ENCODE data around the gene LIN9.
A peak's percentile ranks its signal among the peaks of the same experiment; 100 is the strongest.
"Not testable (repeated sequence)": the region's sequence is repeated elsewhere in the genome, so short reads cannot be mapped to it uniquely, and the experiment has no call there.

Gene LIN9

DNA sequence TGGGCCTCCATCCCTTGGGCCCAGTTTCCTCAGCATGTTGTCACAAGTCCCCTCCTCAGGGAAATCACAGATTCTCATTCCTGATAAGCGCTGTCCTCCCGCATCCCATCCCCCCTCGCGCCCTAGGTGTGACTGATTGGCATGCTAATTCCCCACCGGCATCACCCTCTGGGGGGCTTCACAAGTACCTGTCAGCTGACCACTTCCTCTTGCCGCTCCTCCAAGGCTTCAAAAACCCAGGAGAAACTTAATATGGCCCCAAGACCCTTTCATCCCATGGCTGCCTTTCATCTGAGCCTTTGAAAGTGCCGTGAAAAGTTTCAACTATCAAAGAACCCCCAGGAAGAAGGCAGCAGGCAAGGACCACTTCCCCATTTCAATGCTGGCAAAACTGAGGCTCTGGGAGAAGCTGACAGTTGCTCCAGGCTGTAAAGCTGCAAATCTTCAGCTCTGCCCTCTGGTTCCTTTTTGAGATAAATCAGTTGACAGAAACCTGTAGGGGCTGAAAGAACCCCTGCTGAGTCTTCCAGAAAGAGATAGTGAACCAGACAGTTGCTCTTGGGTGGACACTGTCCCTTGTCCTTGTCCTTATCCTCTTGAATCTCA lies 98.3 kb downstream of the LIN9 start:
- no peak for DNase-seq

DNA sequence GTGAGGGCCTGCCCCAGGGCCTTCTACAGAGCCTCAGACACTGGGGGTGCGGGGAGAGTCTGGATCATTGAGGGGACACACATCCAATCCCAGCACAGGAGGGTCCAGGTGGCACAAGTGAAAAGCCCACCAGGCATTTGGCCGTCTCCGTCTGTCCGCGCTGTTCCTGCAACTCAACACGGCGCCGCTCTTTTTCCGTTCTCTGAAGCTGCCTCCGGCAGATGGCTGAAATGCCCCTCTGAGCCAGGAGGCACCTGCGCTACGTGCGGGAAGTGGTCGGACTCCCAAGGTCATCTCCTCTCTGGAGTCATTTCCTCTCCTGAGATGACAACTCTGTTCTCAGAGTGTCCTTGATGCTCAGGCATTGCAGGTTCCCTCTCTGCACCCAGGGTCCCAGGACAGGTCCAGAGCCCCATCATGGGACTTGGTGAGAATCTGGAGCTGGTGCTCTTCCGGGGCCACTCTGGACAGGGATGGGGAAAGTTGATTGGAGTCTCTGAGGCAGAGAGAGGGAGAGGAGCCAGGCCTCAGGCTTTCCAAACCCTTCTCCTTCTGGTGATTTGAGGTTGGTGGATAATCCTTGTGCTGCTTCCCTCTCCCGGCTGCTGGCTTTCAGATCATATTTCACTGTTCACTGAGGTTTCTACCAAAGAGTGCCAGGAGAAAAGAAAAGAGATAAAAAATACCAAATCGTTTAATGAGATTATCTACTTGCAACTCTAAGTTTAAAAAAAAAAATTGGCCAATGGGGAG lies 99.5 kb downstream of the LIN9 start:
- no peak for DNase-seq

DNA sequence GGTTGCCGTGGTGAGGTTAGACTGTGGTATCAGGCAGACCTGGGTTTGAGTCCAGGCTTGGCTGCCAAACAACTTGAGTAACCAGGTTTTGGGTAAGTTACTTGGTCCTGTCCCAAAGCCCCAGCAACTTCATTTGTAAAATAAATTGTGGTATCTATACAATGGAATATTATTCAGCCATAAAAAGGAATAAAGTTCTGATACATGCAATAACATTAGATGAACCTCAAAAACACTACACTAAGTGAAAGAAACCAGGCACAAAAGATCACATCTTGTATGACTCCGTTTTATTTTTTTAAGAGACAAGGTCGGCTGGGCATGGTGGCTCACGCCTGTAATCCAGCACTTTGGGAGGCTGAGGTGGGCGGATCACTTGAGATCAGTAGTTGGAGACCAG lies 101.9 kb downstream of the LIN9 start:
- DNase-seq: no peak

DNA sequence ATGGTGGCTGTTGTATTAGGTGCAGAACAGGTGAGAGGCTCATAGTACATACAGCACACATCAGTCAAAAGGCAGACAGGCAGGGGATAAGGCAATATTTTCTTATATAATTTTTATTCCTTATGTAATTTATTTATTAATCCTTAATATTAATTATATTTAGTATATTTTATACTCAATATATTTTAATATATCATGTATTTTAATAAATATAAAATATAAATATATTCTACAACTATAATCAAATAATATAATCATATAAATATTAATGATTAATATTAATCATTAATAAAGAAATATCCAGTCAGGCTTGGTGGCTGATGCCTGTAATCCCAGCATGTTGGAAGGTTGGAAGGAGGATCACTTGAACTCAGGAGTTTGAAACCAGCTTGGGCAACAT lies 104.8 kb downstream of the LIN9 start:
- DNase-seq: no peak

DNA sequence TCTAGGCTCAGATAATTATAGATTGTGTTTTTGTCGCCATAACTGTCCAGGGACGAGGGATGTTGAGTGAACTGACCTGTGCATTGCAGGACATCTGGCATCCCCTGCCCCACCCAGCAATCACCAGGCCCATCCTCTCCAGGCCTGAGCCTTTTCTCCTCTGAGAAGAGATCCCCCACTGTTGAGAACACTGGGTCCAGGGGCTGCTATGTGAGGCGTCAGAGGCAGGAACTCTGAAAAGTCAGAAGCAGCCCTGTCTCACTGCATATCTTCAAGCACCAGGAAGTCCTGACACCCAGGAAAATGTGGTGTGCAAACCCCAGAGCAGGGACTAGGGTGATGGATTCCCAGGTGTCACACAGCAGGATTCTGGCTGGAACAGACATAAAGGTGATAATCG lies 105.3 kb downstream of the LIN9 start:
- DNase-seq: no peak

DNA sequence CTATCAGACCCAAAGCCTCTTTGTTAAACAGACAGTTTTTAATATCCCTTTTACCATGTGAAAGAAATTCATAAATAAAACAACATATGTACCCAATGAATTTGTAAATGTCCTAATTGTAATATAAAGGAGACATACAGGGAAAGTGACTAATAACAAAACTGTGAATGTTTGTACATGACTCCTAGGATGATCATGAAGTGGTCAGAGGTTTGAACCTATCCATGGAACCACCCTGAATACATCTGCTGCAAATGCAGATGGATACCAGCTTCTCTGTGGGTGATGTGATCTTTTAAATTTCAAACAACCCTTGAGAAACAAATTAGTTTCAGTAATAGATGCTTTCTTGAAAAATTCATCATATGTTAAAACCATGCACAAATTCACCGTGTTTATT lies 105.7 kb downstream of the LIN9 start:
- no peak for DNase-seq

DNA sequence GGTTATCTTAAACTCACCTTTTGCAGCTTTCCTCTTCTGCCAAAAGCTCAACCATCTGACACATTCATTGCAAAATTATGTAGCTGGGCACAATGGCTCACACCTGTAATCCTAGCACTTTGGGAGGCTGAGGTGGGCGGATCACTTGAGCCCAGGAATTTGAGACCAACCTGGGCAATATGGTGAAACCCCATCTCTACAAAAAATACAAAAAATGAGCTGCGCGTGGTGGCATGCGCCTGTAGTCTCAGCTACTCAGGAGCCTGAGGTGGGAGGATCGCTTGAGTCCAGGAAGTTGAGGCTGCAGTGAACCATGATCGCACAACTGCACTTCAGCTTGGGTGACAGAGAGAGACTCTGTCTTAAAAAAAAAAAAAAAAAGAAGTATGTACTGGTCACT lies 106.3 kb downstream of the LIN9 start:
- DNase-seq: not testable (repeated sequence)

DNA sequence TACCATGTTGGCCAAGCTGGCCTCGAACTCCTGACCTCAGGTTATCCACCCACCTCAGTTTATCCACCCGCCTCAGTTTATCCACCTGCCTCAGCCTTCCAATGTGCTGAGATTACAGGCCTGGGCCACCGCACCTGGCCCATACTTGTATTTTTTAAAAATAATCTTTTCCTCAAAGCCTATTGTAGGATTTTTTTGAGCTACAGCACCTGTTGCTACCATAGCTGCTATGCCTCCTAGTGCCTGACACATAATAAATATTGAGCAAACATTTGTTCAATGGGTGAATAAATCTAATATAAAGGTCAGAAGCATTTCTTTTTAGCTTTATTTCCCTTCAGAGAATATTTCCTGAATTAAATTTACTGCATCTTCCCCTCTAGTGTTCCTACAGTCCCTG lies 106.7 kb downstream of the LIN9 start:
- DNase-seq: no peak

DNA sequence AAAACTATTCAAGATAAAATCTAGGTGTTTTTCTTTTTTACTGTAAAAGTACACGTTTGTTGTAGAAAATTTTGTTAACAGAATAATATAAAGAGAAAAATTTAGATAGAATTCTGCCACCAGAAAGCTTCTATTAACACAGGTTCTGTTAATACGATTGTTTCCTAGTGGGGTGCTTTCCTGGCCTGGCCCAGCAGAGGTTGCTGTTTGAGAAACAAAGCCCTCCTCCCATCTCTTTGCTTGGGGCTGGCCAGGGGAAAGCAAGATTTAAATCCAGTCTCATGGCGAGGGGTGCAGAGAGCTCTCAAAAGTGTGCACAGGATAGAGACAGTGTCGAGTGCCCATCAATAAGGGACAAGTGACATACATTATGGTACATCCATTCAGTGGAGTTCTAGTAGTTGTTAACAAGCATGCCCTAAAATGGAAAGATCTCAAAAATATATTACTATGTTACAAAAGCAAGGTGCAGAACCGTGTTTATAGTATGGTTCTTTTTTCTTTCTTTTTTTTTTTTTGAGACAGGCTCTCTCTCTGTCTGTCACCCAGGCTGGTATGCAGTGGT lies 107.9 kb downstream of the LIN9 start:
- DNase-seq: peak in 1 of 2 donors; percentile 33

DNA sequence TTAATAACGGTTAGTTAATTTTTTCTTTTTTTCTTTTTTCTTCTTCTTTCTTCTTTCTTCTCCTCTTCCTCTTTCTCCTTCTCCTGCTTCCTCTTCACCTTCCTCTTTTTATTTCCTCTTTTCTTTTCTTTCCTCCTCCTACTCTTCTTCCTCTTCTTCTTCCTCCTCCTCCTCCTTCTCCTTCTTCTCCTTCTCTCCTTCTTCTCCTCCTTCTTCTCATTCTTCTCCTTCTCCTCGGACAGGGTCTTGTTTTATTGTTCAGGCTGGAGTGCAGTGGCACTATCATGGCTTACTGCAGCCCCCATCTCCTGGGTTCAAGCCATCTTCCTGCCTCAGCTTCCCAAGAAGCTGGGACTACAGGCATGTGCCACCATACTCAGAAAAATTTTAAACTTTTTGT lies 109.0 kb downstream of the LIN9 start:
- no peak for DNase-seq

DNA sequence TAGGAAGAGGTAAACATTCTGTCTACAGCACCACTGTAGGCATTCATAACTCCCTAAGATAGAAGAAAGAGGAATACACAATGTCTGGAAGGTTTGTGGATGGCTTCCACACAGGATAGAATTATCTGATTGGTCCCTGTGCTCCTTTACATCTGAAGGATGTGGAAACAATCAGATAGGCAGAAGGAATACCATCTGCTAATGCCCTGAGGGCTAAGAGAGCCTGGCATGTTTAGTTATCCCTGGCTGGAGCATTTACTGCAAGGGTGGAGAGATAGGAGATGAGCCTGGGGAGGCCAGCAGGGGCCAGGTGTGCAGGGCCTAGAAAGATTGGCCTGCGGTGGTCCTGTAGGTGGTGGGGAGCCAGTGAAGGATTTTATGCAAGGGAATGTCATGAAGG lies 113.8 kb downstream of the LIN9 start:
- no peak for DNase-seq

DNA sequence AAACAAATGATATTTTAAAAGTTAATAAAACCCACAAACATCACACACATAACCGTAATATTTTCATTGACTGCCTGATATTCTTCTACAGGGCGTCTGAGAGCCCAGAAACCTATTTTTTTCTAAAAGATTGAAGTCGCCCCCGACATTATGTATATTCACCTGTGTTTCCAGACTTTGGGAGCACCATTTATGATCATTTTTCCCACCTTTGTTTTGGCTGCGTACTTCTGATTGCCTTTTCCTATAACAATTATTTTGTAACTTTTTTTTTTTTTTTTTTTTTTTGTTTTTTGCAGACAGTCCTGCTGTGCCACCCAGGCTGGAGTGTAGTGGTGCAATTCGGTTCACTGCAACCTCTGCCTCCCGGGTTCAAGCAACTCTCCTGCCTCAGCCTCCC lies 121.6 kb downstream of the LIN9 start:
- DNase-seq: no peak

DNA sequence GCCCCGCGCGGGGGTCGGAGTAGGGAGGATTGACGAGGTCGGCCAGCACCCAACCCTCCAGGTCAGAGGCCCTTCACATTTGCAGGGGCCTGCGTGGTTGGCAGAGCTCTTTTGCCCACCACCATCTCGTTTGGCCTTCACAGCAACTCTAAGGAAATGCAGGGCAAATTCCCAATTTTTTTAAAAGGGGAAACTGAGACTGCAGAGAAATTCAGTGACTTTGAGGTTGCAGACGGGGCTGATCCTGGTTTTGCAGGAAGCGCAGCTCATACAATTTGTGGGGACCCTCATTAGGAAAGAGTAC lies 122.0 kb downstream of the LIN9 start:
- DNase-seq: no peak

DNA sequence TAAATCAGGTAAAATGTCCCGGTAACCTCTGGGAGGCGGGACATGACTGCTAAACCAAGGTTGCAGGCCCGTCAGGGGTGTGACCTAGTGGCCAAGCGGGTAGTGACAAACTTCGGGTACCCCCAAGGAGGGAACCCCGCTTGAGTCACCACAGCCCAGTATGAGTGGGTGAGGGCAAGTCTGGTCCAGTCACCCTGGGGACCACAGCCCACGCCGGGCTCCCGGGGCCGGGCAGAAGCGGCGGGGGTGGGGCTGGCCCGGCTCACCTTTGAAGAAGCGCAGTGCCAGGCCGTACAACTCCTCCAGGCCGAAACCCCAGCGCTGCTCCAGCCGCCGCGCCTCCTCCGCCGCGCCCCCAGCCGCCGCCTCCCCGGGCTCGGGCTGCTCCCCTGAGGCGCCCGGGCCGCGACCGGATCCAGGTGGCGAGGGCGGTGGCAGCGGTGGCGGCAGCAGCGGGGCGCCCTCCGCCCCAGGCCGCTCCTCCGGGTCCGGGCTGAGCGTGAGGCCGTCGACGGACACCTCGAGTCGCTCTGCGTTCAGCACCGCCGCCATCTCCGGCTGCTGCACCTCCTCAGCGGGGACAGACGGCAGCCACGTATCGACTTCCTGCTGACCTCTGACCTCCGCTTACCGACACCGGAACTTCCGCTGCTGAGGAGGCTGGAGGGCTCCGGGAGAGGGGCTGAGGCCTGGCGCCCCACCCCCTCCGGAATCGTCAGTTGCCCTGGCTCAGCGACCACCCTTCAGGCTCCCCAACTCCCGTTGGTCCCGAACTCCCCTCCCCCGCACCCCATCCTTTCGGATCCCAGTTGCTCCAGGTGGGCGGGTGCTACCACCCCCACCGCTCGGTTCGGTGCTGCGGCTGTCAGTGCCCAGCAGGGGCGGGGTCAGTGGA lies 122.6 kb downstream of the LIN9 start, which contains the start of gene ACBD3:
ACBD3 (minus strand) TSS at position 618 of the 895 bp plus-strand sequence; CDS start at position 552, 66 bp downstream.
- peak; percentile 69 to 83 for DNase-seq

DNA sequence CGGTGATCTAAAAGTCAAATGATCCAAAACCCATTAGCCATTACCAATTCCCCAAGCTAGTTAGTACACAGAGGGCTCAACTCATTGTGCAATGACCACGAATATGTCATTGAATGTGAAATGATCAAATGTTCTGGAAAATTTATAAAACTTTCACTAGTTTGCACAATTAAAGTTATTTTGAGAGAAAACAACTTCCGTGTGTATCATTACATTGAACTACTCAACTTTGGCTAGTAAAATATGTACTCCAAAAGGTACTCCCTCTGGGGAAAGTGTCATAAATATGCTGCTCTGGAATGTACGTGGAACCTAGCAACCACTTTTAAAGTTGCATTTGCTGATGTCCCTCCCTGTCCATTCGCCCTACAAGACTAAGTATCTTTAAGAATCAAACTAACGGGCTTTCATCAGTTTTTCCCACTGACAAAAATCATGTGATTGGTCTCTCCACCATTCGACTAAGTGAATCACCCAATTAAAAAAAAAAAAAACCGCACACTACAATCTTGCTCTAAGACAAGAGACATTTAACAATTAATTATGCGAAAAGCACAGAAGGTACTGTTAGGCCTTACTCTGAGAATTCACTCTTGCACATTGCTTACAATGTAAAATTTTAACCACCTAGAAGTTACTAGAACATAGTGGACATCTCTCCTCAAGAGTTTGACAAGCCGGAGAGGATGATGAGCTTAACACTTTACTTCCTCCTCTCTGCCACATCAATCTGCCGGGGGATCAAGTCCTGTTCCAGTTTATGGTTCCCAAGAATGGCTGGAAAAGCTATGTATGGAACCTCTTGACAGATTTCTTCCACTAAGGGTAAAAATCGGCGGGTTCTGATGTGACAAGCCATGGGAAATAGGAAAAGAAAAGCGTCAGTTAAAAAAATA lies 123.6 kb downstream of the LIN9 start:
- DNase-seq: no peak

DNA sequence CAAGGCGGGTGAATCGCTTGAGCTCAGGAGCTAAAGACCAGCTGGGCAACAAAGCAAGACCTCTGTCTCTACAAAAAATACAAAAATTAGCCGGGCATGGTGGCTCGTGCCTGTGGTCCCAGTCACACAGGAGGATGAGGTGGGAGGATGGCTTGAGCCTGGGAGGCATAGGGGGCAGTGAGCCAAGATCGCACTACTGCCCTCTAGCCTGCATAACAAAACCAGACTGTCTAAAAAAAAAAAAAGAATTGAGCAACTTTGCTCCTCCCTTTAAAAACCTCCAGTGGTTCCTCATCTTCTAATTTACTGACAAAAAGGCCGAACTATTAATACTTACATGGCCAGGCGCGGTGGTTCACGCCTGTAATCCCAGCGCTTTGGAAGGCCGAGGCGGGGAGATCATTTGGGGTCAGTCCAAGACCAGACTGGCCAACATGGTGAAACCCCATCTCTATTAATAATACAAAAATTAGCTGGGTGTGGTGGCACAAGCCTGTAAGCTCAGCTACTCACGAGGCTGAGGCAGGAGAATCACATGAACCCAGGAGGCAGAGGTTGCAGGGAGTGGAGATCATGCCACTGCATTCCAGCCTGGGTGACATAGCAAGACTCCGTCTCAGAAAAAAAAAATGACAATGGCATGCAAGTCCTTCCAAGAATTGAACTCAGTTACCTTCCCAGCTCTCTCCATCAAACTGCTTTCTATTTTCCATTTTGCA lies 126.8 kb downstream of the LIN9 start:
- DNase-seq: peak; percentile 32 to 35

All from bone marrow (tissue), 2 donors.